NCI-H226 (cell line): Measurements from ENCODE around the gene NLRP1.

ENCODE experiments used
- DNase-seq: peaks from one replicate; pipeline ENCODE4 v3.0.0-alpha.2; 2015

NLRP1 gene

GRCh38 chr17:5466295-5466694 lies 118.0 kb downstream of the NLRP1 start:
- no peak for DNase-seq

GRCh38 chr17:5464717-5465507 lies 119.4 kb downstream of the NLRP1 start:
- DNase-seq = no peak
